Tibial nerve (tissue), 4 donors: ENCODE measurements around the gene SERPINH1. TPM values are rescaled to one million over a fixed set of nuclear protein-coding genes. Genes with fewer than 3 reads are reported as not detected.

Experiments used
- DNase-seq, 2 donors: peaks; one replicate each; pipeline ENCODE4 v3.0.0-alpha.2; 2019; ENCODE audit warnings: low spot score in 2 of 2
- H3K27ac ChIP-seq, 4 donors: fragments of 200-600 bp; sonication (generic) in 3 of 4; one replicate each; pipeline ENCODE4 v1.5.1; 2017 to 2019; ENCODE audit warnings: mild to moderate bottlenecking in 1 of 4
- H3K27me3 ChIP-seq, 2 donors: fragments of 200-600 bp; sonication (generic) in 1 of 2; one replicate each; pipeline versions ENCODE4 v1.5.1 to v1.6.0; 2017 to 2019
- H3K36me3 ChIP-seq, 3 donors: fragments of 200-600 bp; sonication (generic); one replicate each; pipeline ENCODE4 v1.5.1; 2018 to 2019
- H3K4me1 ChIP-seq, 4 donors: fragments of 200-600 bp; sonication (generic) in 3 of 4; one replicate each; pipeline ENCODE4 v1.5.1; 2017 to 2019
- H3K4me3 ChIP-seq, 4 donors: fragments of 200-600 bp; sonication (generic) in 3 of 4; one replicate each; pipeline ENCODE4 v1.5.1; 2017 to 2019; ENCODE audit warnings: mild to moderate bottlenecking in 1 of 4, moderate library complexity in 1 of 4
- H3K9me3 ChIP-seq, 4 donors: fragments of 200-600 bp; sonication (generic) in 3 of 4; one replicate each; pipeline ENCODE4 v1.5.1; 2017 to 2019
- EP300 ChIP-seq, 2 donors: sonication (generic); formaldehyde crosslinking; IDR thresholded peaks; one replicate each; pipeline ENCODE4 v1.6.1; 2017; ENCODE audit warnings: antibody characterized with exemption in 2 of 2, mild to moderate bottlenecking in 1 of 2
- POLR2A ChIP-seq, 2 donors: fragments of 450-650 bp; IDR thresholded peaks; one replicate each; pipeline ENCODE4 v1.6.1; 2017; ENCODE audit warnings: antibody characterized with exemption in 2 of 2, mild to moderate bottlenecking in 2 of 2, moderate library complexity in 2 of 2
- WGBS, 2 donors: methylation state at CpG; one replicate each; pipeline ENCODE4 v1.1.5; 2018; 5-methylcytosine and 5-hydroxymethylcytosine counted together
- total RNA-seq, 4 donors: library from RNA; depleted of rRNA; stranded (reverse); fragments of >200 nt; gene quantifications; one replicate each; pipeline ENCODE4 v1.1.0, GENCODE V29; 2016
- TF ChIP-seq, protein P1 (sequence below), 5 experiments: fragments of 200-600 bp in 3 of 5; fragments of 450-650 bp in 2 of 5; sonication (generic) in 3 of 5; IDR thresholded peaks; one replicate each; pipeline ENCODE4 v1.5.1; 2016 to 2019; ENCODE audit warnings: antibody characterized with exemption in 5 of 5, mild to moderate bottlenecking in 3 of 5, moderate library complexity in 2 of 5

Gene SERPINH1
- total RNA-seq, 4 donors from 2014 or later, result 151 to 358 (median 184) TPM

DNA sequence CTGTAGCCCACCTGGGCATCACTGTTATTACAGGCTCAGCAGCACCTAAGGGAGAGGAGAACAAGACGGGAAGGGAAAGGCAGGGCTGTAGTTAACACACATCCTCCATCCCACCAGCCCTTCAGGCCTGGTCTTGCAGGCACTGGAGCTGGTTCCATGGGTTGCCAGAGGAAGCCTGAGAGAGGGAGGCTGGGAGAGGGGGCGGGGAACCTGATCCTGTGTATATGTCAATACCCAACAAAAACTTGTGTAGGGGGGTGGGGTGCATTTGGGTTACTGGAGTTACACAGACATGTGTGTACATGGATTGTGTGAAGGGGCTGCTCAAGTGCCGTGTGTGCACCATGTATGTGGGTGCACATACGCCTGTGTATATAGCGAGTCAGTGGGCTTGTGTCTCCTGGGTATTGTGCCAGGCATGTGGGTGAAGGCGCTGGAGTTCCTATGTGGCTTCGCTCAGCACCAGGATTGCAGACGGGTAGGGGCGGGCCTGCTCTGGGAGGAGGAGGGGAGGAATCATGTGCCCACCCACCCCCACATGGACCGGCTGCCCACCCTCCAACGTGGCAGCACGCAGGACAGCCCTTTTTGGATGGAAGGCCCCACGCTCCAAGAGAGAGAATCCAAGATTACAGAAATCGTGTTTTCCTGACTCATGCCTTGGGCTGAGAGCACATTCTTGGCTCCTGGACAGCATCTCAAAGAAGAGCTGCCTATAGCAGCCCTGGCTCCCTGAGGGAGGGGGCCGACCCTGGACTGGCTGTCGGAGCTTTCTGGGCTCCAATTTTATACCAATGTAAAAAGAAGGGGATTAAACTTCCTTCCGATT lies 4.2 kb upstream of the SERPINH1 start:
- peak; percentile 12 to 78 for TF ChIP-seq EP300 (IDR thresholded peaks at IDR 0.05)
- TF ChIP-seq, protein P1, sequence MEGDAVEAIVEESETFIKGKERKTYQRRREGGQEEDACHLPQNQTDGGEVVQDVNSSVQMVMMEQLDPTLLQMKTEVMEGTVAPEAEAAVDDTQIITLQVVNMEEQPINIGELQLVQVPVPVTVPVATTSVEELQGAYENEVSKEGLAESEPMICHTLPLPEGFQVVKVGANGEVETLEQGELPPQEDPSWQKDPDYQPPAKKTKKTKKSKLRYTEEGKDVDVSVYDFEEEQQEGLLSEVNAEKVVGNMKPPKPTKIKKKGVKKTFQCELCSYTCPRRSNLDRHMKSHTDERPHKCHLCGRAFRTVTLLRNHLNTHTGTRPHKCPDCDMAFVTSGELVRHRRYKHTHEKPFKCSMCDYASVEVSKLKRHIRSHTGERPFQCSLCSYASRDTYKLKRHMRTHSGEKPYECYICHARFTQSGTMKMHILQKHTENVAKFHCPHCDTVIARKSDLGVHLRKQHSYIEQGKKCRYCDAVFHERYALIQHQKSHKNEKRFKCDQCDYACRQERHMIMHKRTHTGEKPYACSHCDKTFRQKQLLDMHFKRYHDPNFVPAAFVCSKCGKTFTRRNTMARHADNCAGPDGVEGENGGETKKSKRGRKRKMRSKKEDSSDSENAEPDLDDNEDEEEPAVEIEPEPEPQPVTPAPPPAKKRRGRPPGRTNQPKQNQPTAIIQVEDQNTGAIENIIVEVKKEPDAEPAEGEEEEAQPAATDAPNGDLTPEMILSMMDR (IDR thresholded peaks at IDR 0.05), result no peak
- Histone ChIP-seq H3K27ac (peak overlapping the region; percentile 77 to 99 (median 88)), H3K36me3 (no peaks in the 10 kb centered on the region), H3K27me3 (no peaks in the 10 kb centered on the region), H3K4me1 (peaks cover 0 to 88% (median 56%) of the 10 kb centered on the region in 4 donors), H3K4me3 (peak overlapping the region in 1 of 4 donors; percentile 24), H3K9me3 (no peaks in the 10 kb centered on the region)
- peak in 1 of 2 donors; percentile 53 for DNase-seq
- WGBS, 2 donors, result 18 to 25% methylated on average over 17 of the region's 17 CpGs

DNA sequence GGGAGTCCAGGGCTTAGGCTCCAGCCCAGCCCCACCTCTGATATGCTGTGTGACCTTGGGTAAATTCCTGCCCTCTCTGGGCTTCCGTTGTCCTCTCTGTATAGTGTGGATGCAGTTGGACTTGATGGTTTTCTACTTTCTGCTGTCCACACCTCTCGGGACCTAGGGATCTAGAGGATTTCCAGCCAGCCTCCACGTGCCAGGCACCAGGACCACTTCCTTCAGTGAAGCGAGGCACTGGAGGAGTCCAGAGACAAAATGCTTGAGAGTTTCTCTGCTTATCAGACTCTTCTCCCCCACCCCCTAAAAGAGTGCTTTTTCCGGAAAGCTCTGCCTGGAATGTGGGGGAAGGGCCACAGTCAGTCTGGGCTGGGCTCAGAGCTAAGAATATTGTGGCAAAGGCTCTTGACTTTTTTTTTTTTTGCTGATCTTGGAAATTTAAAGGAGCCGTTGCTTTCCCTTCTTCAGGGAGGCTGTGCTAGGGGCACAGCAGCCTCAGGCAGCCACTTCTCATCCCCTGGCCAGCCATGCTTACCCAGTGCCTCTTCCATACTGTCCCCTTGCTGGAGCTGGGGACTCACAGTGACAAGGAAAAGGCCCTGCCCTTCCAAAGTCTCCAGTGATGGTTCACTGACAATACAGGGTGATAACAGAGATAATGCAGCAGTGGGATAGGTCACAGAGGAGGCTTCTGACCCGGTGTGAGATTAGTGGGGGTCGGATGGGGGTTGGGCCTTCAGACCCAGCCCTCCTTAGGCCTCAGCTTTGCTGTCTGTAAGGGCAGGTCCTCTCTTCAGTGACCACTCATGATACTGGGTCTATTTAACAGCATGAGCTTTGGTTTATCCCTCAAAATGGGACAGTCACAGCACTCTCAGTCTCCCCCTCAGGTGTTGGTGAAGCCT lies 2.9 kb upstream of the SERPINH1 start:
- Histone ChIP-seq H3K4me3 (peak overlapping the region in 1 of 4 donors; percentile 24), H3K36me3 (no peaks in the 10 kb centered on the region), H3K4me1 (peaks cover 0 to 88% (median 57%) of the 10 kb centered on the region in 4 donors), H3K27ac (peak overlapping the region; percentile 77 to 99 (median 88)), H3K27me3 (no peaks in the 10 kb centered on the region), H3K9me3 (no peaks in the 10 kb centered on the region)
- WGBS, 2 donors, result 4 to 12% methylated on average over 8 of the region's 8 CpGs
- DNase-seq, result peak in 1 of 2 donors; percentile 61
- peak; percentile 60 to 69 for TF ChIP-seq EP300 (IDR thresholded peaks at IDR 0.05)
- TF ChIP-seq, protein P1 (IDR thresholded peaks at IDR 0.05), result no peak
- TF ChIP-seq POLR2A (IDR thresholded peaks at IDR 0.05), result no peak

DNA sequence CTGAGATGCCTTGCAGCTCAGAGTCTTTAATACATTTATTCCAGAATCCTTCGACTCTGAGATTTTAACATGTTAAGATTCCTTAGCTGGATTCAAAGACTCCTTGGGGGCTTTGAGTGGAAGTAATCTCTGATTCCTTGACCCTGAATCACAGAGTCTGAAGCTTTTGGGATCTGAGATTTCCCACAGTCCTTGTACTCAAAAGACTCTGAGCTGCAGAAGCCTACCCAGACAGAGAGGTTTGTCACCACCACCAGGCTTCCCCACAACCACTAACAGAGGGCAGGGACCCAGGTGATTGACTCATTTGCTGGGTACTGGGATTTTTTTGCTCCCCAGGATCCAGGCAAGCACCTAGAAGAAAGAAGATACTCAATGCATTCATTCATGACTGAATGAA lies 1.4 kb upstream of the SERPINH1 start:
- no peaks in the 10 kb centered on the region for H3K27me3 ChIP-seq
- H3K4me3 ChIP-seq, result no peak overlapping the region
- H3K9me3 ChIP-seq, result no peaks in the 10 kb centered on the region
- H3K4me1 ChIP-seq, result peaks cover 0 to 89% (median 60%) of the 10 kb centered on the region in 4 donors
- H3K27ac ChIP-seq, result peak overlapping the region in 3 of 4 donors; percentile 95 to 99 (median 97)
- DNase-seq, result no peak
- H3K36me3 ChIP-seq, result no peaks in the 10 kb centered on the region
- TF ChIP-seq, protein P1 (IDR thresholded peaks at IDR 0.05), result no peak
- TF ChIP-seq EP300 (IDR thresholded peaks at IDR 0.05), result no peak
- no peak for TF ChIP-seq POLR2A (IDR thresholded peaks at IDR 0.05)
- WGBS, 2 donors, result 29 to 40% methylated on average over 1 of the region's 1 CpG

DNA sequence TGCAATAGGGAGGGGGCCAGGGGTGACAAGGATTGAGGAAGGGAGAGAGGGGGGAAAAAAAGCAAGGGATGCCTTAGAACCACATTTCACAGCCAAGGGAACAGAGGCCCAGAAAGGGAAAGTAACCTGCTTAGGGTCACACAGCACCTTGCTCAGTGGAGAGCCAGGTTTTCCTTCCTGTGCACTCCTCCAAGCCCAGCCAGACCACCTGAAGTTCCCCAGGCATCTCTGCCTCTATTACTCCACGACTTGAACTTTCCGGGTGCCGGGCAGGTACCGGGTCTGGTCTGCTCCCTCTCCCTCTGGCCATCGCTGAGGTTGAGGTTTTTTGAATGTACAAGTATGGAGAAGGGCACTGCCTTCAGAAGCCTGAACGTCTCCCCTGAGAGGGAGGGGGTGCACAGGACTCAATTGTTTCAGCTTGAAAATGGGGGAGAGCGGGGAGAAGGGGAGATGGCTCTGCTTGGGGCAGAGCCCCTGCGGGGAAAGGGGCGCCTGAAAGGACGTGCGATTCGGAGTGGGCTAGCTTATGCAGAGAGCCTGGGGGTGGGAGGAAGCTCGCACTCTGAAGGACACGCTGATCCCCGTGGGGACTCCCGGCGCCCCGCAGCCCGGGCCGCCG lies 516 bp upstream of the SERPINH1 start:
- Histone ChIP-seq H3K4me1 (peaks cover 0 to 91% (median 67%) of the 10 kb centered on the region in 4 donors), H3K27me3 (no peaks in the 10 kb centered on the region), H3K4me3 (peak overlapping the region; percentile 65 to 79 (median 73)), H3K27ac (peak overlapping the region; percentile 95 to 99 (median 96)), H3K9me3 (no peaks in the 10 kb centered on the region), H3K36me3 (peaks cover 0 to 8% (median 0%) of the 10 kb centered on the region in 3 donors)
- TF ChIP-seq EP300 (IDR thresholded peaks at IDR 0.05) (no peak), POLR2A (IDR thresholded peaks at IDR 0.05) (no peak)
- TF ChIP-seq, protein P1 (IDR thresholded peaks at IDR 0.05), result no peak
- no peak for DNase-seq
- WGBS, 2 donors, result 13 to 17% methylated on average over 18 to 21 of the region's 21 CpGs
